NCI-H1417 treated with DMSO at 0.1 percent for 48 hours (cell line): ENCODE results near the gene DIPK2A.

Source experiments
- DNase-seq: peaks from one replicate; lab custom pipeline; 2025; lab: John Stamatoyannopoulos, UW

The DIPK2A gene

GRCh38 chr3:143971359-143972154 is at the start of gene DIPK2A:
TSS of gene DIPK2A (plus strand) at chr3:143971823. CDS start at chr3:143972333, 510 bp downstream.
- peak; percentile 98 for DNase-seq

- no peak for DNase-seq
Measured at GRCh38 chr3:143924522-143925285, 46.9 kb upstream of the DIPK2A start.

- DNase-seq = no peak
Measured at GRCh38 chr3:143928056-143928455, 43.6 kb upstream of the DIPK2A start.

- DNase-seq = no peak
Measured at GRCh38 chr3:143928541-143929255, 42.9 kb upstream of the DIPK2A start.

- DNase-seq = no peak
Measured at GRCh38 chr3:143934791-143935190, 36.8 kb upstream of the DIPK2A start.

GRCh38 chr3:143935678-143936077 is 35.9 kb upstream of the DIPK2A start:
- DNase-seq = no peak

GRCh38 chr3:143950810-143951209 is 20.8 kb upstream of the DIPK2A start:
- DNase-seq = no peak

- DNase-seq = no peak
Measured at GRCh38 chr3:143951351-143951971, 20.2 kb upstream of the DIPK2A start.

- no peak for DNase-seq
Measured at GRCh38 chr3:143952569-143953072, 19.0 kb upstream of the DIPK2A start.

- no peak for DNase-seq
Measured at GRCh38 chr3:143955113-143955512, 16.5 kb upstream of the DIPK2A start.

GRCh38 chr3:143956838-143957237 is 14.8 kb upstream of the DIPK2A start:
- DNase-seq = no peak

- DNase-seq = no peak
Measured at GRCh38 chr3:143957453-143957852, 14.2 kb upstream of the DIPK2A start.

GRCh38 chr3:143958966-143959365 is 12.7 kb upstream of the DIPK2A start:
- no peak for DNase-seq

GRCh38 chr3:143961342-143961741 is 10.3 kb upstream of the DIPK2A start:
- no peak for DNase-seq

- DNase-seq = no peak
Measured at GRCh38 chr3:143963946-143964345, 7.7 kb upstream of the DIPK2A start.

- no peak for DNase-seq
Measured at GRCh38 chr3:143970773-143971358, 757 bp upstream of the DIPK2A start.

GRCh38 chr3:143972155-143972504 is 507 bp downstream of the DIPK2A start:
- DNase-seq = no peak

GRCh38 chr3:143972505-143973258 is 1.1 kb downstream of the DIPK2A start:
- no peak for DNase-seq

GRCh38 chr3:143973259-143974021 is 1.8 kb downstream of the DIPK2A start:
- DNase-seq = peak; percentile 47
